Measurements from ENCODE around the gene CHP1.
A peak's percentile ranks its signal among the peaks of the same experiment; 100 is the strongest.
"Not testable (repeated sequence)": the region's sequence is repeated elsewhere in the genome, so short reads cannot be mapped to it uniquely, and the experiment has no call there.

CHP1 gene

DNA sequence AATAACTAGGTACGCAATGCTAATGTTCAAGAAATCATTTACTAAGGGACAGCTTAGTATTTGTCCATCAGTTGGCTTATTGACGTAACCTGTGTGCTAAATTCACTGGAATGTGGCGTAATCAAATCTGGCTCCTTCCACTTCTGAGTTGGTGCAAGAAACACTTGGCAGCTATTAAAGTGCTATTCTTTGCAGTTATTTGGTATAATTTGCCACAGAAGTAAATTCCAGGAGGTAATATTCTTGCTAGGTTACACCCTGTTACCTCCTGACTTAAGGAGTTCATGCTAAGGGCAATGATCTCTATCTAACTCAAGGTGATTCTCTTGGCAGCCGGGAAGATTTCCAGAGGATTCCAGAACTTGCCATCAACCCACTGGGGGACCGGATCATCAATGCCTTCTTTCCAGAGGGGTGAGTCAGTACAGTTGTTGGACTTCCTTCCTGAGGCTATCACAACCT, 25.5 kb downstream of the CHP1 start:
- DNase-seq (ENCODE audit: low spot score), result no peak

DNA sequence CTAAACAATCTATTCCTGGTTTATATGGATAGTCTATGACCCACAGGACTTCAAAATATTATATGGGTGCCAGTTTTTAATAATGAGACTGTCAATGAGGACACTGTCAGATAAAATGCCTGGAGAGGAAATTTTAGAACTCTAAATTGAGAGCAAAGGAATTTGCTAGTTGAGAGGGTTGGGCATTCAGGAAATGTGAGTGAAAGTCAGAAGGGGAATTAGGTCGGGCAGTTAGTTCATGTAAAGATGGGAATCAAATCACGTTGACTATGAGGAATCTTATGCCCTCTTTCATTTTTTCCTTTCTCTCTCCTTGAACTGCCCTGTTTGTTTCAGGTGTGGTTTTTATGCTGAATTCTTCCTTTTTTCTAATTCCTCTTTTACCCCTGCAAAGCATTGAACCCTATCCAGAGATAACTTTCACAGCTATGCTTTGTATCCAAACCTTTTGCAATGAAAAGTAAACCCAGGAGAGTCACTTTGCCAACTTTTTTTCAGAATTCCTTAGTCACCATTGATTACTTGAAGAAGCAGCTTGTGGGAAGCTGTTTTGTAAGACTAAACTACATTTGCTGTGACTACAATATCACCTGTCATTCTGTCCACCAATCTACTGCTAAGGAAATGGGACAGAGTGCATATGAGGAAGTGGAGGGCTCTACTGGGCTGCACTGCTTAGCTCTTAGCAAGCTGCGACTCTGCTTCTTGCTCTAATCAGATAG, 27.8 kb downstream of the CHP1 start:
- peak; percentile 4 for DNase-seq (ENCODE audit: low spot score)

DNA sequence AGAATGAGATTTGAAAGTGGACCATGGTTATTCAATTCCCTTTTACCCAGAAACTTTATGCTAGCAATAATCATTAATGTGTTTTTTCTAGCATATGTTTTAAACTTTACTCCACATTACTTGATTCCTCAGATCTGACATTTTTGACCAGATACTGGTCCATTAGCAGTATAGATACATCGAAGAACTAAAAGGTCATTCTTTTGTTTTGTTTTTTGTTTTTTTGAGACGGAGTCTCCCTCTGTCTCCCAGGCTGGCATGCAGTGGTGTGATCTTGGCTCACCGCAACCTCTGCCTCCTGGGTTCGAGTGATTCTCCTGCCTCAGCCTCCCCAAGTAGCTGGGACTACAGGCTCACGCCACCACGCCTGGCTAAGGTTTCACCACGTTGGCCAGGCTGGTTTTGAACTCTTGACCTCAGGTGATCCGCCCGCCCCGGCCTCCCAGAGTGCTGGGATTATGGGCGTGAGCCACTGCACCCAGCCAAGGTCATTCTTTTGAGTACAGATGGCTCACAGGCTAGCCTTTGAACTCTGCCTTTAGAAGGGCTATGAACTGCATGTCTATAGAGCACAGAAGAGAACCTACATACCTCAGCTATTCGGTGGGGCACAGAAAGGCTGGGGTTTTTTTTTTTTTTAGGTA, 28.6 kb downstream of the CHP1 start:
- no peak for DNase-seq (ENCODE audit: low spot score)

DNA sequence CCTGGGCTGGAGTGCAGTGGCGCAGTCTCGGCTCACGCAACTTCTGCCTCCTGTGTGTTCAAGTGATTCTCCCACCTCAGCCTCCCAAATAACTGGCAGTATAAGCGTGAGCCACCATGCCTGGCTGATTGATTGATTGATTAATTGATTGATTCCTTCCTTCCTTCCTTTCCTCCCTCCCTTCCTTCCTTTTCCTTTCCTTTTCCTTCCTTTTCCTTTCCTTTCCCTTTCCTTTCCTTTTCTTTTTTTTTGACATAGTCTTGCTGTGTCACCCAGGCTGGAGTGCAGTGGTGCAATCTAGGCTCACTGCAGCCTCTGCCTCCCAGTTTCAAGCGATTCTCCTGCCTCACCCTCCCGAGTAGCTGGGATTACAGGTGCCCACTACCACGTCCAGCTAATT, 29.9 kb downstream of the CHP1 start:
- not testable (repeated sequence) for DNase-seq (ENCODE audit: low spot score)

DNA sequence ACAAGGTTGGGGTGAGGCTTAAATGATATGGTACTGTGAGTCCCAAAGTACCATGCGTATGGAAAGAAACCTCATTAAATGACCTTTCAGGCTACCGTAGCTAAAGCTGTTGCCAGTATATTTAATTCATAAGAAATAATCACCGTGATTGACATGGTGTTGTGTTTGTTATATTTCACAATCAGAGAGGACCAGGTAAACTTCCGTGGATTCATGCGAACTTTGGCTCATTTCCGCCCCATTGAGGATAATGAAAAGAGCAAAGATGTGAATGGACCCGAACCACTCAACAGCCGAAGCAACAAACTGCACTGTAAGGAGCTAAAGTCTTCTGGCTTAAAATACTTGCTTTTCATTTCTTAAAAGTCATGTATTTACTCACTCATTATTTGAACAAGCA, 31.5 kb downstream of the CHP1 start:
- no peak for DNase-seq (ENCODE audit: low spot score)

DNA sequence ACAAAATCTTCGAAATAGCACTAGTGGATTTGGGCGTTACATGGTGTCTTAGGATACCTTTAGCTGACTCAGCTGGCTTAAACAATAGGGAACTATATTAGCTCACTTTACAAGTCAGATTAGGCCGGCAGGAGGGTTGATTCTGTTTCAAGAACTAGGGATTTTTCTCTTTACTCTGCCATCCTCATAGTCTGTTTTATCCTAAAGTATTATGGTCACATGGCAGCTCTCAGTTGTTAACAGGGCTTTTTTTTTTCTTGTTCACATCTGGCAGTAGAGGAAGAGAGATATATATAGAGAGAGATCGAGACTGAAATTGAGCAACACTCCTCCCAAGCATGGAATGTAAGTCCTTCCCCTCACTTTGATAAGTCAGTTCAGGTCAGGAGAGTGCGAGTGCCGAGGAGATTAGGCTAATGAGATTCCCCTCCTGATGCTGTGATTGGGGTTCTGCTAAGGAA, 32.9 kb downstream of the CHP1 start:
- DNase-seq (ENCODE audit: low spot score), result no peak

DNA sequence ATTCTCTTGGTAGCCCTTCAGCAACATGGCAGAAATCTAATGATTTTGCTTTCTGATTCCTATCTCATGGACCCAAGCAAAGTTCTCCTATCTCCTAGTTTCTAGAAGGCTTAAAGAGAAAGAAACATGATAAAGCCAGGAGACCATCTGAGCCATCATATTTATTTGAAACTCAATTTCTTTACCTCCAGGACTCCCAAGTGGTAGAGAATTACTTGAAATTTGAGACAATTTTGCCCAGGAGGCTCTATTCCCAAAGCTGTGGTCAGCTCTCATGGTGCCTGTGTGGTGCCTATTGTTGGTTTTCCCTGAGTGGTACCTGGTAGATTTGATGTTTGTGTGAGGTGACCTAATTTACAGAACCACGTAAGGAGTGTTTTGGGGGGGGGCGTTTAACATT, 38.8 kb downstream of the CHP1 start:
- no peak for DNase-seq (ENCODE audit: low spot score)

DNA sequence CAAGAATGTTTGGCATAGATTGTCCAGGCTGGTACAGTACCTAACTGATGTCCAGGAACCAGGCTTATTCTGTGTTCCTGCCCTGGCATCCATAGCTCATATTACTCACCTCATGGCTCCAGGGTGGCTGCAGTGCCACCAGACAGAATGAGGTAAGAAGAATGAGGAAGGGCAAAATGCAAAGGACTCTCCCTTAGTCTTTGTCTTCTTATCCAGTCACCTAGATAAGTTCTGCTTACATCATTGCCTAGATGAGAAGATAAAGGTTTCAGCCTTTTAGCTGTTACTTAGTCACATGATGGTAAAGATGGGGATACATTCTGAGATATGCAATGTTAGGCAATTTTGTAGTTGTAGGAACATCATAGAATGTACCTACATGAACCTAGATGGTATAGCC, 45.8 kb downstream of the CHP1 start:
- DNase-seq (ENCODE audit: low spot score), result no peak

DNA sequence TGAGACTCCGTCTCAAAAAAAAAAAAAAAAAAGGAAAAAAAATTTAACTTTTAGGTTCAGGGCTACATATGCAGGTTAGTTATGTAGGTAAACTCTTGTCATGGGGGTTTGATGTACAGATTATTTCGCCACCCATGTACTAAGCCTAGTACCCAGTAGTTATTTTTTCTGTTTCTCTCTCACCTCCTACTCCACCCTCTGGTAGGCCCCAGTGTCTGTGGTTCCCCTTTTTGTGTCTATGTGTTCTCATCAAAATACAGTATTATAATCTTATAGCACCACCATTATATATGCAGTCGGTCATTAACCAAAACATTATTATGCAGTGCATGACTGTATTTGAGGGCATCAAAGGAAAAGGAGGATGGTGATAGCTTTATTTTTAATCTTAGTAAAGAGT, 47.3 kb downstream of the CHP1 start:
- no peak for DNase-seq (ENCODE audit: low spot score)

DNA sequence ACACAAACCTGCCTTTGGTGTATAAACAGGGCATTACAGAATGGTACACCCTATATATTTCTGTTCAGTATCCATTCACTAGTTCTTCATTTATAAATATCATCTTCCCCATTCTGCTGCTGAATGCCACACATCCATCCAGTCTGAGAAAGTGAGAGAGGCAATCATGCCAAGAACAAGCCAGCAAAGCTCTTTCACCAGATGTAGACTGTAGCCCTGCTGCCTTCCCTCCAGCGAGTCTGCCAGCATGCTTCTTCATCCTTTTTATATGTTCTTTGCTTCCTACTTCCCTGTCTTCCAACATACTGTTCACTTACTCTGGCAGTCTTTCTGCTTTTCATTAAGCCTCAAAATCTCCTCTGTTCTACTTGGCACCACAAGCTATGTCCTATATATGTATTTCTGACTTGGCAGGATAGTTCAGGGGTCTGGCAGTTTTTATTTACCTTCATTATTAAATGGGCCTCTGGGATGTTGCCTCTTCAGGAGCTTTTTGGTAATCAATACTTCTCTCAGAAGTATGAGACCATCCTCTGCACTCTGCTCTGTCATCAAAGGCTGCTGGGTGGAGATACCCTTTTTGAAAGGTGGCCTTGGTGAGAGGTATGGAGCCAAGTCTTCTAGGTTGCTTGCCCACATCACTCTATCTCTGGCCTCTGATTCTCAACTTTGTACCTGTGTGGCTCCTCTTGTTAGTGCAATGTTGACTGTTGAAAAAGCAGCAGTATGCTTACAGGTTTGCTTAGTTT, 48.6 kb downstream of the CHP1 start:
- DNase-seq (ENCODE audit: low spot score), result no peak

DNA sequence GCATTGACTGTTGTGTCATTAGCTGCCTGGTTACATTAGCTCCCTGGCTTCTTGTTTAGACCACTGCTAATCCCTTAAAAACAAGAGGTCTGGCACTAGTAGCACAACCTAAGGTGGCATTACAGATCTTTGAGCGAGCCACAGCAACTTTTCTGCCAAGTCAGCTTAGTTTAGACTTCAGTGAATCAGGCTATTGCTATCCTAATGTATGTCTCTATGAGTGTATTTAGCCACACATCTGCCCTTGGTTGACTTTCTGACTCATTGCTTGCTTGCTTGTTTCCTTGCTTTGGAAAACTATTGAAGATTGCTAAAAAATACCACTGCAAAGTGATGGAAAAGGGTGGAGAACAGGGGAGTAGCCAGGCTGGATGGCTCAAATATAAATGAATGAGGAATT, 50.2 kb downstream of the CHP1 start:
- DNase-seq (ENCODE audit: low spot score), result no peak

DNA sequence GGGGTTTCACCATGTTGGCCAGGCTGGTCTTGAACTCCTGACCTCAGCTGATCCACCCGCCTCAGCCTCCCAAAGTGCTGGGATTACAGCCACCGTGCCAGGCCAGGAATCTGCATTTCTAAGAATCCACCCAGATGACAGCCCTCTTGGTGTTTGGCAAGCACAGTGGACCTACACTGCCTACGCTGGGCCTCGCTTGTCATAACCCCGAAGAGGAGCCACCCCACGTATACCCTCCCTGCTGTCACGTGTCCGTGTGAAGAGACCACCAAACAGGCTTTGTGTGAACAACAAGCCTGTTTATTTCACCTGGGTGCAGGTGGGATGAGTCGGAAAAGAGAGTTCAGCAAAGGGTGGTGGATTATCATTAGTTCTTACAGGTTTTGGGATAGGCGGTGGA, 51.4 kb downstream of the CHP1 start:
- DNase-seq (ENCODE audit: low spot score), result not testable (repeated sequence)

DNA sequence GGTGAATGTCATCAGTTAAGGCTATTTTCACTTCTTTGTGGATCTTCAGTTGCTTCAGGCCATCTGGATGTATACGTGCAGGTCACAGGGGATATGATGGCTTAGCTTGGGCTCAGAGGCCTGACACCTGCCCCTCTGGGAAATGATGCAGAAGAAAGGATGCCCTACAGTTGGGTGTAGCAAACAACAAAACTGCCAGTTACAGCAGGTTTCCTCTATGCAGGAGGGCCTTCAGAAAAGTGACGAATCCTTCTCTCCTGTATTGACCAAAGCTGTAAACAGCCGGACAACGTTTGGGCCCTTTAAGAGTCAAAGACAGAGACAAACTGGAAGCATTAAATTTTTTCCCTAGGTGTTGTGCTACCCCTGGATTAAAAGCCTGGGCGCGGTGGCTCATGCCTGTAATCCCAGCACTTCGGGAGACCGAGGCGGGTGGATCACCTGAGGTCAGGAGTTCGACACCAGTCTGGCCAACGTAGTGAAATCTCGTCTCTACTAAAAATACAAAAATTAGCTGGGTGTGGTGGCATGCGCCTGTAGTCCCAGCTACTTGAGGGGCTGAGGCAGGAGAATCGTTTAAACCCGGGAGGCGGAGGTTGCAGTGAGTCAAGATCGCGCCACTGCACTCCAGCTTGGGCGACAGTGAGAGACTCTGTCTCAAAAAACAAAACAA, 52.0 kb downstream of the CHP1 start:
- peak; percentile 4 for DNase-seq (ENCODE audit: low spot score)

DNA sequence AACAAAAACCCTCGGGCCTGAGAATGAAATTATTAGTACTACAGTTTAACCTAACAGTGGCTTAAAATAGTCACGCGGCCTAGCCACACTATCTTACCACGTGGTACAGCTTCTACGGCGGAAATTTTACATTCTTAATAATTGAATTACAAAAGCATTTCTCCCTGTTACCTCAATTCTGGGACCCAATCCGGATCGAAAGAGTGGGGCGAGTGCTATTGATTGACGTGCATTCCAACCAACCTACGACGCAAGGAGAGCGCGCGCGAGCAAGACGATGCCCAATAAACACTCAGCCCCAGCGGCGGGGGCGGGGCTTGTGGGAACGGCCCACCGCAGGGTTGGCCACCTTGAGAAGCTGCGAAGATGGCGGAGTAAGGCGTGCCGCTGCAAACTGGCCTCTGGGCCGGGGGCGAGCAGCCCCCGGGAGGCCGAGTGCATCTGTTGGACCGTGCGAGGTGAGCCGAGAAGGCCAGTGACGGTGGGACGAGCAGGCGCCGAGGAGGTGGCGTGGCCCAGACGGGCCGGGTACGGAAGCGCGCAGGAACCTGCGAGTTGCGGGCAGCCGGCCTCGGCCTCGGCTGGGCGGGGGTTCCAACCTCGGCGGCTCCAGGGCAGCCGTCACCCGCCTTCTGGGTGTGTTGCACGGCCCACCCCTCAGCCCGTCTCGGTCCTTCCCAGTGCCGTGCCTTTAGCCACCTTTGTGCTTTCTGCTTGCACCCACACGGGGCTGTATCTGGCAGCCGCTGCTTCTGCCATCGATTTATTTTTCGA, 52.8 kb downstream of the CHP1 start:
- DNase-seq (ENCODE audit: low spot score), result peak; percentile 98

DNA sequence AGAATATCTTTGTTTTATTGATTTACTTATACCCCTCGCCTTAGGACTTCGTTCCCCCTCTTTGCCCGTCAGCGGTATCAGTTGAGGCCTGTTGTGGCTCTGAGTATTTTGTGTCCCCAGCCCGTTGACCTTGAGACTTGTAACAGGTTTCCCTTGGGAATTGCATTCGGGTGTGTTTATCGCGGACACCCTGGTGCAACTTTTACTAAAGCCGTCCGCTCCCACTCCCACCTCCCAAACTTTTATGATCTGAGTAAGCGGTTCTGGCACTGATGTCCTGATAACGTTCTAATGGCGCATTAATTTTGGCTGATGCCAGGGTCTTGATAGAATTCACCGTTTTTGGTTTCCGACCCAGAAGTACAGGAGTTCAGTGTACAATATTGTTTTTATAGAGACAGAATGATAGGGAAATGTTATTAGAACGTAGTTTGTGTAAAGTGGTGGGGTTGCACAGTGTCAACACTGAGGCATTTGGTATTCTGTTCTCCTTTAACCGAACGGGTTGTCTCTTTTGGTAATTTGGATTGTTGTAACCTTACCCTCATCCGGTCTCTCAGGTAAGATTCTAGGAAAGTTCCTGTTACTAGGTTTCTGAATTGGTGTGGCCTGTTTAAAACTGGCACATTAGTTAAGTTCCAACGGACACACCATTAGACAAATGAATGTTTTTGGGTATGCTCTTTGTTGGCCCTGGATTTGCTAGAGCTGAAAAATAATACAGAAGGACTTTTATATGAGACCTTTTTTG, 53.5 kb downstream of the CHP1 start:
- peak; percentile 40 for DNase-seq (ENCODE audit: low spot score)

DNA sequence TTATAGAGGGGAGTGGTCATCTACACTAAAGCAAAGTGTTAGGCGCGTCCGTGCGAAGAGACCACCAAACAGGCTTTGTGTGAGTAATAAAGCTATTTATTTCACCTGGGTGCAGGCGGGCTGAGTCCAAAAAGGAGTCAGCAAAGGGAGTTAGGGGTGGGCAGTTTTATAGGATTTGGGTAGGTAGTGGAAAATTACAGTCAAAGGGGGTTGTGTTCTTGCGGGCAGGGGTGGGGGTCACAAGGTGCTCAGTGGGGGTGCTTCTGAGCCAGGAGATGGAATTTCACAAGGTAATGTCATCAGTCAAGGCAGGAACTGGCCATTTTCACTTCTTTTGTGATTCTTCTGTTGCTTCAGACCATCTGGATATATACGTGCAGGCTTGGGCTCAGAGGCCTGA, 54.2 kb downstream of the CHP1 start:
- DNase-seq (ENCODE audit: low spot score), result no peak

DNA sequence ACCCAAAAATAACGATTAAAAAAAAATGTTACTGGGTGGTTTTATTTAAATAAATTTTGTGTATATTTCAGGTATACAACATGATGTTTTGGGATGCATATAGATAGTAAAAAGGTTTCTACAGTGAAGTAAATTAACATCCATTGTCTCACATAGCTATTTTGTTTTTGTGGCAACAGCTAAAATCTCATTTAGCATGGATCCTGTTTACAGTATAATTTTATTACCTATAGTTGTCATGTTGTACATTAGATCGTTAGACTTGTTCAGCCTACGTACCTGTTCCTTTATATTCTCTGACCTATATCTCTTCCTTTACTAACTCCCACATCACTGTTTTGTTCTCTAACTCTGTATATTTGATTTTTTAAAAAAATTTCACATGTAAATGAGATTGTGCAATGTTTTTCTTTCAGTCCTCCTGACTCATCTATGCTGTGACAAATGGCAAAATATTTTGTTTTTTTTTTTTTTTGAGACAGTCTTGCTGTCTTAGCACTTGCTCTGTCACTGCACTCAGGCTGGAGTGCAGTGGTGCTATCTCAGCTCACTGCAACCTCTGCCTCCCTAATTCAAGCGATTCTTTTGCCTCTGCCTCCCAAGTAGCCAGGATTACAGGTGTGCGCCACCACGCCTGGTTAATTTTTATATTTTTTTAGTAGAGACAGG, 55.7 kb downstream of the CHP1 start:
- DNase-seq (ENCODE audit: low spot score), result no peak

DNA sequence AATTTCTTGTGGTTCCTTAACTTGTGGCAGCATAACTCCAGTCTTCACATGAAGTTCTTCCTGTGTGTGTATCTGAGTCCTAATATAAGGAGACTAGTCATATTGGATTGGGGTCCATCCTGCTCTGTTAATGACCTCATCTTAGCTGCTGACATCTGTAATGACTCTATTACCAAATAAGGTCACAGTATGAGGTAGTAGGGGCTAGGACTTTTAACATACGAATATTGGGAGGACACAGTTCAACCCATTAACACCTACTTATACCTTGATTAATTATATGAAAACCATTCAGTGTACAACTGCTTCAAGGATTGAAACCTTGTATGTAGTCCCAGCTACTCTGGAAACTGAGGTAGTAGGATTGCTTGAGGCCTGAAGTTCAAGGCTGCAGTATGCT, 57.4 kb downstream of the CHP1 start:
- no peak for DNase-seq (ENCODE audit: low spot score)

DNA sequence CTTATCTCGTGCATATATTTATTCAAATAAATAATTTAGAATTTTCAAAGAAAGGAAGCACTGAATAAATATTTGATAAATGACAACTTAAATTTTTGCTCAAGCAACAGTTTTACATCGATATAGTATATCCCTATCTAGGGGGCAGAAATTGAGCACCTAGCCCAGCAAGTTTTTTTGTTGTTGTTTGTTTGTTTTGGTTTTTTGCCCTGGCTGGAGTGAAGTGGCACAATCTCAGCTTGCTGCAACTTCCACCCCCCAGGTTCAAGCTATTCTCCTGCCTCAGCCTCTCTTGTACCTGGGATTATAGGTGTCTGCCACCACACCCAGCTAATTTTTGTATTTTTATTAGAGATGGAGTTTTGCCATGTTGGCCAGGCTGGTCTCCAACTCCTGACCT, 58.9 kb downstream of the CHP1 start:
- DNase-seq (ENCODE audit: low spot score), result no peak

DNA sequence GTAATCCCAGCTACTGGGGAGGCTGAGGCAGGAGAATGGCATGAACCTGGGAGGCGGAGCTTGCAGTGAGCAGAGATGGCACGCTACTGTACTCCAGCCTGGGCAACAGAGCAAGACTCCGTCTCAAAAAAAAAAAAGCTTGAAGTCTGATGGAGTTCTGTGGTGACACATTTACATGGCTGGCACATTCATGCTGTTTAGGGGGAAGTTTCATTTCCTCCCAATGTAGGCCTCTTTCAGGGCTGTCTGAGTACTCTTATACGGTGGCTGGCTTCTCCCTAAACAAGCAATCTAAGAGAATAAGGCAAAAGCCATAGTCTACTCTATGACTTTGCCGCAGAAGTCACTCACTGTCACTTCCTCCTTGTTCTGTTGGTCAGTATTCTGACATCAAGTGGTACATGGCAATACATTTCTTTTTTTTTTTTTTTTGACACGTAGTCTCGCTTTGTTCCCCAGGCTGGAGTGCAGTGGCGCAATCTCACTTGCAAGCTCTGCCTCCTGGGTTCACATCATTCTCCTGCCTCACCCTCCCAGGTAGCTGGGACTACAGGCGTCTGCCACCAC, 60.1 kb downstream of the CHP1 start:
- no peak for DNase-seq (ENCODE audit: low spot score)

Measured in hematopoietic multipotent progenitor cell treated with erythropoietin and hydrocortisone succinate and interleukin-3 and kit ligand, for 17 days (in vitro differentiated cells).